HEK293 (cell line): Measurements from ENCODE around the gene TNFSF4.

Experiments used
- ATF2 ChIP-seq: fragments of 450-650 bp; formaldehyde crosslinking; IDR thresholded peaks from 2 replicates; pipeline ENCODE4 v1.5.1; 2016; ENCODE audit warnings: missing biosample characterization, missing genetic modification characterization, low read depth
- KLF1 ChIP-seq: fragments of 450-650 bp; formaldehyde crosslinking; IDR thresholded peaks from 2 replicates; pipeline ENCODE4 v1.5.1; 2016; ENCODE audit warnings: missing biosample characterization, missing genetic modification characterization
- PBX3 ChIP-seq: sonication (generic); formaldehyde crosslinking; IDR thresholded peaks from 2 replicates; pipeline ENCODE4 v1.8.1; 2022; ENCODE audit warnings: mild to moderate bottlenecking, moderate library complexity, missing genetic modification reagents
- SP2 ChIP-seq: fragments of 450-650 bp; formaldehyde crosslinking; IDR thresholded peaks from 2 replicates; pipeline ENCODE4 v1.5.1; 2016; ENCODE audit warnings: missing biosample characterization, missing genetic modification characterization
- YY1 ChIP-seq: fragments of 450-650 bp; formaldehyde crosslinking; IDR thresholded peaks from 2 replicates; pipeline ENCODE4 v1.5.1; 2018; ENCODE audit warnings: missing biosample characterization, missing genetic modification characterization
- ZNF701 ChIP-seq: fragments of 450-650 bp; formaldehyde crosslinking; IDR thresholded peaks from 2 replicates; pipeline ENCODE4 v1.5.1; 2016; ENCODE audit warnings: missing biosample characterization, missing genetic modification characterization
- ZNF704 ChIP-seq: fragments of 450-650 bp; formaldehyde crosslinking; IDR thresholded peaks from 2 replicates; pipeline ENCODE4 v1.5.1; 2016; ENCODE audit warnings: missing biosample characterization, missing genetic modification characterization
- TF ChIP-seq, protein P1 (sequence below): fragments of 450-650 bp; formaldehyde crosslinking; IDR thresholded peaks from 2 replicates; pipeline ENCODE4 v1.5.1; 2016; ENCODE audit warnings: missing biosample characterization, missing genetic modification characterization

GRCh38 chr1:173255214-173255813 lies 48.2 kb upstream of the TNFSF4 start:
- no peak for TF ChIP-seq YY1 (tag by site-specific recombination)
- no peak for TF ChIP-seq ZNF701 (tag by site-specific recombination)
- TF ChIP-seq ZNF704 (tag by site-specific recombination), result no peak
- TF ChIP-seq, protein P1, sequence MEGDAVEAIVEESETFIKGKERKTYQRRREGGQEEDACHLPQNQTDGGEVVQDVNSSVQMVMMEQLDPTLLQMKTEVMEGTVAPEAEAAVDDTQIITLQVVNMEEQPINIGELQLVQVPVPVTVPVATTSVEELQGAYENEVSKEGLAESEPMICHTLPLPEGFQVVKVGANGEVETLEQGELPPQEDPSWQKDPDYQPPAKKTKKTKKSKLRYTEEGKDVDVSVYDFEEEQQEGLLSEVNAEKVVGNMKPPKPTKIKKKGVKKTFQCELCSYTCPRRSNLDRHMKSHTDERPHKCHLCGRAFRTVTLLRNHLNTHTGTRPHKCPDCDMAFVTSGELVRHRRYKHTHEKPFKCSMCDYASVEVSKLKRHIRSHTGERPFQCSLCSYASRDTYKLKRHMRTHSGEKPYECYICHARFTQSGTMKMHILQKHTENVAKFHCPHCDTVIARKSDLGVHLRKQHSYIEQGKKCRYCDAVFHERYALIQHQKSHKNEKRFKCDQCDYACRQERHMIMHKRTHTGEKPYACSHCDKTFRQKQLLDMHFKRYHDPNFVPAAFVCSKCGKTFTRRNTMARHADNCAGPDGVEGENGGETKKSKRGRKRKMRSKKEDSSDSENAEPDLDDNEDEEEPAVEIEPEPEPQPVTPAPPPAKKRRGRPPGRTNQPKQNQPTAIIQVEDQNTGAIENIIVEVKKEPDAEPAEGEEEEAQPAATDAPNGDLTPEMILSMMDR (tag by site-specific recombination), result peak; percentile 41
- no peak for TF ChIP-seq ATF2 (tag by site-specific recombination)
- TF ChIP-seq KLF1, result no peak
- TF ChIP-seq SP2 (tag by site-specific recombination), result no peak
- no peak for TF ChIP-seq PBX3 (CRISPR knock-in tag)
